ENCODE measurements around the gene KDM8.
"Not testable (repeated sequence)": the region's sequence is repeated elsewhere in the genome, so short reads cannot be mapped to it uniquely, and the experiment has no call there.

Gene KDM8

GRCh38 chr16:27240948-27241531, 37.7 kb downstream of the KDM8 start:
- in situ Hi-C loops (cut with MboI; ENCODE audit: low sequenced_read_pairs): no loop called here

DNA sequence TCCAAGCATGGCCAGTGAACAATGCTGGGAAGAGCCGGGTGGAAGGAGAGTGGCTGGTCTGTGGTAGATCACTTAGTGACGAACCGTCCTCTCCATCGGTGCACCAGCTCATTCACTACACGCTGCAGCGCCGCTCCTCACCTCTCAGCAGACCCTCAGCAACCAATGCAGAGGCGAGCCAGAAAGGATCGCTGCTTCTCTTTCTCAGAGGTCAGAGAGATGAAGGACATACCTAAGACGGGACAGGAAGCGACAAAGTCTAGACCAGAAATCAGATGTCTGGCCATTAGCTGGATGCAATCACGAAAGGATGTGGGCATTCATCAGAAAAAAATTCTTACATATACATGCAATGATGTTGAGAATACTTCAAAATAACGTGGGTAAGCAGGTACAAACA, 38.3 kb downstream of the KDM8 start:
- in situ Hi-C loops (cut with MboI; ENCODE audit: low sequenced_read_pairs): no loop called here

- in situ Hi-C loops (cut with MboI; ENCODE audit: low sequenced_read_pairs): no loop called here
These were observed 39.1 kb downstream of the KDM8 start for GRCh38 chr16:27242398-27242797.

GRCh38 chr16:27242868-27243590, 39.7 kb downstream of the KDM8 start:
- in situ Hi-C loops (cut with MboI; ENCODE audit: low sequenced_read_pairs): no loop called here

DNA sequence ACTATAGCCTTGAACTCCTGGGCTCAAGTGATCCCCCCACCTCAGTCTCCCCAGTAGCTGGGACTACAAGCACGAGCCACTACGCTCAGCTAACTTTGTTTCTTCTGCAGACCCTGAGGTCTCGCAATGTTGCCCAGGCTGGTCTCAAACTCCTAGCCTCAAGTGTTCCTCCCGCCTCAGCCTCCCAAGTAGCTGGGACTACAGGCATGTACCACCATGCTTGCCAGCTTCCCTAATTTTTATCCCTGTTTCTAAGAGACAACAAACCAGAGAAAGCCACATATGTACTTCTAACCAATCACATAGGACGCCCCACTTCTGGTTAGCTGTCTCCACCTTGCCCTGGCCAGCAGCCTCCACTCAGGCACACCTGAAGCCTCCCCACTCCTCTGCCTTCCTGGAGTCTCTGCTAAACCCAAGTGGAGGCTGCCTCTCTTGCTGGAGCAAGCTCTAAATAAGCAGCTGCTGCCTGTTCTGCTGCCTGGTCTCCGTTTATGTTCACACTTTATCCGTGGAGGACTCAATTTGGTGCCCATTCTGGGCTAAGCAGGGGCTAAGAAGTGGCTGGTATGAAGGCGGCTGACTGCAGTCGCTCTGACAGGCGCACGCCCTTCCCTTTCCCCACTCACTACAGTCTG, 40.5 kb downstream of the KDM8 start:
- in situ Hi-C loops (cut with MboI; ENCODE audit: low sequenced_read_pairs): no loop called here

GRCh38 chr16:27244363-27244755, 41.0 kb downstream of the KDM8 start:
- in situ Hi-C loops (cut with MboI; ENCODE audit: low sequenced_read_pairs): no loop called here

- in situ Hi-C loops (cut with MboI; ENCODE audit: low sequenced_read_pairs): no loop called here
These were observed 42.2 kb downstream of the KDM8 start for GRCh38 chr16:27245276-27246172.

DNA sequence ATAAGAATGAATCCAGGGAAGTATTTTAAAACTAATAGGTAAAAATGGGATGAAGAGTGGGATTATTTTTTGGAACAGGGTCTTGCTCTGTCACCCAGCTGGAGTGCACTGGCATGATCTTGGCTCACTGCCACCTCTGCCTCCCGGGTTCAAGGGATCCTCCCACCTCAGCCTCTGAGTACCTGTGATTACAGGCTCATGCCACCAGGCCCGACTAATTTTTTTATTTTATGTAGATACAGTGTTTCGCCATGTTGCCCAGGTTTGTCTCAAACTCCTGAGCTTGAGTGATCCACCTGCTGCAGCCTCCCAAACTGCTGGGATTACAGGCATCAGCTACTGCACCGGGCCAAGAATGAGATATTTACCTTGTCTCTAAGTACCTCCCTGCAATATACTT, 43.1 kb downstream of the KDM8 start:
- in situ Hi-C loops (cut with MboI; ENCODE audit: low sequenced_read_pairs): no loop called here

DNA sequence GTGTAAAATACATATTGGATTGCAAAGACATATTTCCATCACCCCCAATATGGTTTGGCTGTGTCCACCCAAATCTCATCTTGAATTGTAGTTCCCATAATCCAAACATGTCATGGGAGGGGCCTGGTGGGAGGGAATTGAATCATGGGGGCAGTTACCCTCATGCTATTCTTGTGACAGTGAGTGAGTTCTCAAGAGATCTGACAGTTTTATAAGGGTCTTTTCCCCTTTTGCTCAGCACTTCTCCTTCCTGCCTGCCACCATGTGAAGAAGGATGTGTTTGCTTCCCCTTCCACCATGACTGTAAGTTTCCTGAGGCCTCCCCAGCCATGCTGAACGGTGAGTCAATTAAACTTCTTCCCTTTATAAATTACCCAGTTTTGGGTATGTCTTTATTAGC, 43.8 kb downstream of the KDM8 start:
- in situ Hi-C loops (cut with MboI; ENCODE audit: low sequenced_read_pairs): not testable (repeated sequence)

DNA sequence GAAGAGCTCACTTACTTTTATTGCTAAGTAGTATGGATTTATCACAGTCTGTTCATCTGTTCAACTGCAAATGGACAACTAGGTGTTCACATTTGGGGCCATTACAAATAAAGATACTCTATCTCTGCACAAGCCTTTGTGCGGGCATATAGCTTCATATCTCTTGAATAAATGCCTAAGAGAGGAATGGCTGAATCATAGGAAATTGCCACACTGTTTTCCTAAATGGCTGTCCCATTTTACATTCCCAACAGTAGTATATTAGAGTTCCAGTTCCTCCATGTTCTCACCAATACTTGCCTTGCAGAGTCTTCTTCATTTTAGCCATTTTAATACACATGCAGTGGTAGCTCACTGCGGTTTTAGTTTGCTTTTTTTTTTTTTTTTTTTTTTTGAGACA, 44.7 kb downstream of the KDM8 start:
- in situ Hi-C loops (cut with MboI; ENCODE audit: low sequenced_read_pairs): no loop called here

- in situ Hi-C loops (cut with MboI; ENCODE audit: low sequenced_read_pairs): not testable (repeated sequence)
These were observed 45.6 kb downstream of the KDM8 start for GRCh38 chr16:27248886-27249285.

- in situ Hi-C loops (cut with MboI; ENCODE audit: low sequenced_read_pairs): no loop called here
These were observed 48.3 kb downstream of the KDM8 start for GRCh38 chr16:27251541-27252205.

DNA sequence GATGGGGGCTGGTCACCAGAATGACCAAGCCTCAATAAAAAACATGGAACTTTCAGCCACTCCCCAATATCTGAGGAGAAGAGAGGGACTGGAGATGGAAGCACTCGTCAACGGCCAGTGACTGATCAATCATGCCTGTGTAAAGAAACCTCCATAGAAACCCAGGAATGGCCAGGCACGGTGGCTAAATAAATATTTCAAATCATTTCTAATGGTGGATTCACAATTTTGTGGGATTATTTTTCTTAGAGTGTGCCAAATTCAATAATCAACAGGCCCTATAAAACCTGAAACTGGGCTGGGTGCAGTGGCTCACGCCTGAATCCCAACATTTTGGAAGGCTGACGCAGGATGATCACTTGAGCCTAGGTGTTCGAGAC, 48.9 kb downstream of the KDM8 start:
- in situ Hi-C loops (cut with MboI; ENCODE audit: low sequenced_read_pairs): no loop called here

- in situ Hi-C loops (cut with MboI; ENCODE audit: low sequenced_read_pairs): no loop called here
These were observed 50.2 kb downstream of the KDM8 start for GRCh38 chr16:27253526-27253930.

- in situ Hi-C loops (cut with MboI; ENCODE audit: low sequenced_read_pairs): no loop called here
These were observed 51.0 kb downstream of the KDM8 start for GRCh38 chr16:27254262-27254811.

DNA sequence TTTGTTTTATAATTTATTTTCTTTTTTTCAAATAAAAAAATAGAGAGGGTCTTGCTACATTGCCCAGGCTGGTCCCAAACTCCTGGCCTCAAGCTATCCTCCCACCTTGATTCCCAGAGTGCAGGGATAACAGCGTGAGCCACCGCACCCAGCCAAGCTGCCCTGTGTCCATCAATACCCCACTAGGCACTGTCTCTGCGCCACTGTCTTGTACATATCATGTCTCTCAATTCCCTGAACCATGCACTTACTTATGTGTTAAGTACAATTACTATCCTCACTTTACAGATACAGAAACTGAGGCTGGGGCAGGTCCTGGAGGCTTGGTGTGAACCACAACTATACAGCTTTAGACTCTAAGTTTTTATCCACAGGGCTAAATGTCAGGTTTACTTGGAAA, 53.5 kb downstream of the KDM8 start:
- in situ Hi-C loops (cut with MboI; ENCODE audit: low sequenced_read_pairs): no loop called here

GRCh38 chr16:27257271-27257670, 53.9 kb downstream of the KDM8 start:
- in situ Hi-C loops (cut with MboI; ENCODE audit: low sequenced_read_pairs): no loop called here

GRCh38 chr16:27258241-27258734, 55.0 kb downstream of the KDM8 start:
- in situ Hi-C loops (cut with MboI; ENCODE audit: low sequenced_read_pairs): no loop called here

- in situ Hi-C loops (cut with MboI; ENCODE audit: low sequenced_read_pairs): no loop called here
These were observed 56.4 kb downstream of the KDM8 start for GRCh38 chr16:27259710-27260109.

DNA sequence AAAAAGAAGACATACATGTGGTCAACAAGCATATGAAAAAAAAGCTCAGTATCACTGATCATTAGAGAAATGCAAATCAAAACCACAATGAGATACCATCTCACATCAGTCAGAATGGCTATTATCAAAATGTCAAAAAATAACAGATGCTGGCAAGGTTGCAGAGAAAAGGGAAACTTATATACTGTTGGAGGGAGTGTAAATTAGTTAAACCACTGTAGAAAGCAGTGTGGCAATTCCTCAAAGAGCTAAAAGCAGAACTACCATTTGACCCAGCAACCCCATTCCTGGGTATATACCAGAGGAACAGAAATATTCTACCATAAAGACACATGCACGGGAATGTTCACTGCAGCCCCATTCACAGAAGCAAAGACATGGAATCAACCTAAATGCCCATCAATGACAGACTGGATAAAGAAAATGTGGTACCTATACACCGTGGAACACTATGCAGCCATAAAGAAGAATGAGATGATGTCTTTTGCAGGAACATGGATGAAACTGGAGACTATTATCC, 59.6 kb downstream of the KDM8 start:
- in situ Hi-C loops (cut with MboI; ENCODE audit: low sequenced_read_pairs): not testable (repeated sequence)
